Epithelial cell of proximal tubule (primary cell): ENCODE results near the gene CDC23. TPM values are rescaled to one million over a fixed set of nuclear protein-coding genes. Genes with fewer than 3 reads are reported as not detected.

ENCODE experiments used
- DNase-seq: peaks from one replicate; pipeline ENCODE4 v3.0.0-alpha.2; 2011; ENCODE audit warnings: low read depth
- H3K4me3 ChIP-seq: 2 replicates; pipeline ENCODE4 v1.5.1; 2011; ENCODE audit warnings: low read depth, mild to moderate bottlenecking, low read length
- CTCF ChIP-seq: conservative IDR thresholded peaks from 2 replicates; pipeline ENCODE4 v1.5.1; 2012; ENCODE audit warnings: low read depth, mild to moderate bottlenecking, low read length
- total RNA-seq: library from RNA; depleted of rRNA; stranded (reverse); fragments of >200 nt; gene quantifications from 2 replicates; pipeline ENCODE4 v1.2.3, GENCODE V29; 2015

Gene CDC23
- total RNA-seq, 1 donor from 2014 or later = 29.3 TPM

GRCh38 chr5:138245717-138246116 lies 32.6 kb upstream of the CDC23 start:
- no peak for DNase-seq
- no peak for TF ChIP-seq CTCF
- no peak overlapping the region for H3K4me3 ChIP-seq

GRCh38 chr5:138243794-138244193 lies 30.7 kb upstream of the CDC23 start:
- DNase-seq = no peak
- TF ChIP-seq CTCF = no peak
- H3K4me3 ChIP-seq = no peak overlapping the region

GRCh38 chr5:138241688-138242571 lies 28.8 kb upstream of the CDC23 start:
- no peak for DNase-seq
- peak overlapping the region; percentile 49 for H3K4me3 ChIP-seq
- TF ChIP-seq CTCF = no peak

- DNase-seq = no peak
- TF ChIP-seq CTCF = no peak
These were observed 27.7 kb upstream of the CDC23 start for GRCh38 chr5:138240650-138241385.

GRCh38 chr5:138238034-138238433 lies 24.9 kb upstream of the CDC23 start:
- no peak for TF ChIP-seq CTCF
- no peak for DNase-seq
- H3K4me3 ChIP-seq = no peak overlapping the region

More at GRCh38 chr5:138240650-138241385, 27.7 kb upstream of the CDC23 start:
- no peak overlapping the region for H3K4me3 ChIP-seq

- no peak for TF ChIP-seq CTCF
- no peak for DNase-seq
- no peak overlapping the region for H3K4me3 ChIP-seq
These were observed 21.5 kb upstream of the CDC23 start for GRCh38 chr5:138234651-138235050.
